Fibroblast of lung (primary cell): ENCODE measurements around the gene MYNN.

ENCODE experiments used
- CTCF ChIP-seq, 2 donors: IDR thresholded peaks in 1 of 2; conservative IDR thresholded peaks in 1 of 2; 1 replicate in 1 of 2; 2 replicates in 1 of 2; pipeline ENCODE4 v1.5.1; 2011 to 2012; ENCODE audit warnings: low read length in 2 of 2, control low read depth in 1 of 2, inconsistent platforms in 1 of 2, low read depth in 1 of 2, mild to moderate bottlenecking in 1 of 2
- EZH2 ChIP-seq: IDR thresholded peaks from 2 replicates; pipeline ENCODE4 v1.5.1; 2012; ENCODE audit warnings: low read length, control low read depth, mild to moderate bottlenecking; ENCODE audit errors: missing control alignments

GRCh38 chr3:169815590-169816150, 42.5 kb downstream of the MYNN start:
- TF ChIP-seq CTCF (conservative IDR thresholded peaks at IDR 0.05 in 1 of 2, IDR thresholded peaks at IDR 0.05 in 1 of 2; ENCODE audit: low read depth in 1 of 2, low read length in 2 of 2) (no peak), EZH2 (no peak)
